ENCODE results near the gene RIPOR3.

The RIPOR3 gene

DNA sequence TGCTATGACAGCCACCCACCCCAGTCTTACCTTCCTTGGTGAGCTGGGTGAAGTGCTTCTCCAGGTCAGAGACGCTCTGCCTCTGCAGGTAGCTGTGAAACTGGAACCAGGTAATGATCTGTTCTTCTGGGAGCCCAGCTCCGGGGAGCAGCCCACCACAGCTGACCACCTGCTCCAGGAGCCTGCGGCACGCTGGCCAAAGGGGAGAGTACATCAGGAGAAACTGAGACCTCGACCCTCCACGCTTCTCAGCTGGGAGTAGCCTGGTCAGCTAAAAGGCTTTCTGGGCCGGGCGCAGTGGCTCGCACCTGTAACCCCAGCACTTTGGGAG is 98.4 kb downstream of the RIPOR3 start:
- no peak for DNase-seq (ENCODE audit: low spot score)
- TF ChIP-seq, protein P1, sequence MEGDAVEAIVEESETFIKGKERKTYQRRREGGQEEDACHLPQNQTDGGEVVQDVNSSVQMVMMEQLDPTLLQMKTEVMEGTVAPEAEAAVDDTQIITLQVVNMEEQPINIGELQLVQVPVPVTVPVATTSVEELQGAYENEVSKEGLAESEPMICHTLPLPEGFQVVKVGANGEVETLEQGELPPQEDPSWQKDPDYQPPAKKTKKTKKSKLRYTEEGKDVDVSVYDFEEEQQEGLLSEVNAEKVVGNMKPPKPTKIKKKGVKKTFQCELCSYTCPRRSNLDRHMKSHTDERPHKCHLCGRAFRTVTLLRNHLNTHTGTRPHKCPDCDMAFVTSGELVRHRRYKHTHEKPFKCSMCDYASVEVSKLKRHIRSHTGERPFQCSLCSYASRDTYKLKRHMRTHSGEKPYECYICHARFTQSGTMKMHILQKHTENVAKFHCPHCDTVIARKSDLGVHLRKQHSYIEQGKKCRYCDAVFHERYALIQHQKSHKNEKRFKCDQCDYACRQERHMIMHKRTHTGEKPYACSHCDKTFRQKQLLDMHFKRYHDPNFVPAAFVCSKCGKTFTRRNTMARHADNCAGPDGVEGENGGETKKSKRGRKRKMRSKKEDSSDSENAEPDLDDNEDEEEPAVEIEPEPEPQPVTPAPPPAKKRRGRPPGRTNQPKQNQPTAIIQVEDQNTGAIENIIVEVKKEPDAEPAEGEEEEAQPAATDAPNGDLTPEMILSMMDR (IDR thresholded peaks at IDR 0.05; ENCODE audit: borderline replicate concordance, control extremely low read depth, extremely low read depth, insufficient read depth, missing control alignments): no peak
- in situ Hi-C loops (cut with MboI; ENCODE audit: low sequenced_read_pairs, unreplicated experiment): no loop called here

DNA sequence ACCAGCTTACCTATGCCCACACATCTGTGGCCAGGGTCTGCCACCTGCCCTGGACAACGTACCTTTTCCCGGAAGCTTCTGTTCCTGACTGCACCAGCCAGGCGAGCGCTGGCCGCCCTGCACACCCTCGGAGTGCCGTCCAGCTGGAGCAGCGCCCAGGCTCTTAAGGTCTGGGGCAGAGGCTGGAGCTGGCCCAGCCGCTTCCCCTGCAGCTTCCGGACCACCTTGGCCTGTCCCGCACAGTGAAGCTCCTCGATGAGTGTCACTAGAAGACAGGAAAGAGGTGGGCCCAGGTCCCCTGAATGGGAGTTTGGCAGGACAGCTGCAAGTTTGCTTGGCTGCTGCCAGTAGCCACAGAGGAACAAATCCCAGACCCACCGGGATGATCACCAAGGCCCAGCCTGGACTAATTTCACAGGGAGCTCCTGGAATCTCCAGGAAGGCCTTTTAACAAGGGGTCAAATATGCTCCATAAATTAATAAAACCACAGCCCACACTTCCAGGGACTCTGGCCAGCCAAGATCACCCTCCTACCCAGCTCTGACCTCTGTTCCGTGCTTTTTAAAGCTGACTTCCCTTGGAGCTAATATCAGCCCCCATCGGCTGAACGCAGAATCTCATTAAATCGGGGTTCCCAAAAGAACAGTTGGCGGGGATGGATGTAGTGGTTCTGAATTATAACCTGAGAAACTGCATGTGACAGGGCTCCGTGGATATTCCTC is 98.9 kb downstream of the RIPOR3 start:
- in situ Hi-C loops (cut with MboI; ENCODE audit: low sequenced_read_pairs, unreplicated experiment): no loop called here
- no peak for DNase-seq (ENCODE audit: low spot score)
- TF ChIP-seq, protein P1 (IDR thresholded peaks at IDR 0.05; ENCODE audit: borderline replicate concordance, control extremely low read depth, extremely low read depth, insufficient read depth, missing control alignments): no peak

- TF ChIP-seq, protein P1 (IDR thresholded peaks at IDR 0.05; ENCODE audit: borderline replicate concordance, control extremely low read depth, extremely low read depth, insufficient read depth, missing control alignments): no peak
- in situ Hi-C loops (cut with MboI; ENCODE audit: low sequenced_read_pairs, unreplicated experiment): no loop called here
These were observed 100.0 kb downstream of the RIPOR3 start for GRCh38 chr20:50591233-50591852.

DNA sequence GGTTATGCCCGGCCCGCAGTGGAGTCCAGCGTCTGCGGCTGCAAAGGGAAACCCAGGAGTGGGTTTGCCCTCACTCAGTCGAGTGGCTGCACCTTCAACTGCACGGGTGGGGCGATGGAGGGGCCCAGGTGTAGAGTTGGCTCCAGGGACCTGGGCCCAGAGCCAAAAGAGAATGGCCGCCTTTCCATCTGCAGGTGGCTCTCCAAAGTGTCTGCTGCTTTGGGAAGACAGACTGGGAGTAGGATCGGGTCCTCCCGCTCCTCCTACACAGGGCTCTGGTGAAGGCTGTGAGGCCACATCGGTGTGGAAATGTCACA is 101.0 kb downstream of the RIPOR3 start:
- in situ Hi-C loops (cut with MboI; ENCODE audit: low sequenced_read_pairs, unreplicated experiment): no loop called here
- no peak for DNase-seq (ENCODE audit: low spot score)
- TF ChIP-seq, protein P1 (IDR thresholded peaks at IDR 0.05; ENCODE audit: borderline replicate concordance, control extremely low read depth, extremely low read depth, insufficient read depth, missing control alignments): no peak

More at GRCh38 chr20:50591233-50591852, 100.0 kb downstream of the RIPOR3 start:
- no peak for DNase-seq (ENCODE audit: low spot score)

GRCh38 chr20:50589548-50590347 is 101.6 kb downstream of the RIPOR3 start:
- DNase-seq (ENCODE audit: low spot score): no peak
- in situ Hi-C loops (cut with MboI; ENCODE audit: low sequenced_read_pairs, unreplicated experiment): no loop called here
- TF ChIP-seq, protein P1 (IDR thresholded peaks at IDR 0.05; ENCODE audit: borderline replicate concordance, control extremely low read depth, extremely low read depth, insufficient read depth, missing control alignments): no peak

- DNase-seq (ENCODE audit: low spot score): peak; percentile 87
- TF ChIP-seq, protein P1 (IDR thresholded peaks at IDR 0.05; ENCODE audit: borderline replicate concordance, control extremely low read depth, extremely low read depth, insufficient read depth, missing control alignments): peak; percentile 93
- in situ Hi-C loops (cut with MboI; ENCODE audit: low sequenced_read_pairs, unreplicated experiment): no loop called here
These were observed 103.2 kb downstream of the RIPOR3 start for GRCh38 chr20:50588034-50588736.
